SK-N-SH (cell line): ENCODE measurements around the gene SLC13A3.

Experiments
- EP300 ChIP-seq, 2 experiments: IDR thresholded peaks; 2 replicates each; pipeline versions ENCODE4 v1.4.0 to v1.6.1; 2012; ENCODE audit warnings: borderline replicate concordance in 1 of 2, low read depth in 1 of 2, low read length in 1 of 2
- EZH2phosphoT487 ChIP-seq: fragments of 200-600 bp; sonication (generic); IDR thresholded peaks from 2 replicates; pipeline ENCODE4 v1.6.1; 2017; ENCODE audit warnings: low read depth, mixed run types, mild to moderate bottlenecking, antibody characterized with exemption, moderate library complexity, borderline replicate concordance
- NFIC ChIP-seq: IDR thresholded peaks from 2 replicates; pipeline ENCODE4 v1.4.0; 2012; ENCODE audit warnings: borderline replicate concordance
- POLR2AphosphoS5 ChIP-seq: IDR thresholded peaks from 2 replicates; pipeline ENCODE4 v1.6.1; 2012; ENCODE audit warnings: low read depth, low read length
- RAD21 ChIP-seq: IDR thresholded peaks from 2 replicates; pipeline ENCODE4 v1.6.1; 2012; ENCODE audit warnings: mild to moderate bottlenecking, low read length
- RFX5 ChIP-seq: IDR thresholded peaks from 2 replicates; pipeline ENCODE4 v1.6.1; 2012; ENCODE audit warnings: mild to moderate bottlenecking, improper control_type of control experiment, low read length
- SIN3A ChIP-seq: IDR thresholded peaks from 2 replicates; pipeline ENCODE4 v1.6.1; 2012; ENCODE audit warnings: low read depth, mild to moderate bottlenecking, low read length, moderate library complexity, borderline replicate concordance
- TAF1 ChIP-seq: IDR thresholded peaks from 2 replicates; pipeline ENCODE4 v1.6.1; 2012; ENCODE audit warnings: low read depth, mild to moderate bottlenecking, low read length, moderate library complexity, borderline replicate concordance
- TCF12 ChIP-seq: IDR thresholded peaks from 2 replicates; pipeline ENCODE4 v1.4.0; 2012
- TF ChIP-seq, protein P1 (sequence below): fragments of 200-600 bp; sonication (generic); IDR thresholded peaks from 2 replicates; pipeline ENCODE4 v1.6.1; 2017; ENCODE audit warnings: antibody characterized with exemption, mild to moderate bottlenecking, moderate library complexity
- TF ChIP-seq, protein P2 (sequence below): IDR thresholded peaks from 2 replicates; pipeline ENCODE4 v1.4.0; 2012; ENCODE audit warnings: low read depth

- TF ChIP-seq RFX5, result no peak
- TF ChIP-seq, protein P1, sequence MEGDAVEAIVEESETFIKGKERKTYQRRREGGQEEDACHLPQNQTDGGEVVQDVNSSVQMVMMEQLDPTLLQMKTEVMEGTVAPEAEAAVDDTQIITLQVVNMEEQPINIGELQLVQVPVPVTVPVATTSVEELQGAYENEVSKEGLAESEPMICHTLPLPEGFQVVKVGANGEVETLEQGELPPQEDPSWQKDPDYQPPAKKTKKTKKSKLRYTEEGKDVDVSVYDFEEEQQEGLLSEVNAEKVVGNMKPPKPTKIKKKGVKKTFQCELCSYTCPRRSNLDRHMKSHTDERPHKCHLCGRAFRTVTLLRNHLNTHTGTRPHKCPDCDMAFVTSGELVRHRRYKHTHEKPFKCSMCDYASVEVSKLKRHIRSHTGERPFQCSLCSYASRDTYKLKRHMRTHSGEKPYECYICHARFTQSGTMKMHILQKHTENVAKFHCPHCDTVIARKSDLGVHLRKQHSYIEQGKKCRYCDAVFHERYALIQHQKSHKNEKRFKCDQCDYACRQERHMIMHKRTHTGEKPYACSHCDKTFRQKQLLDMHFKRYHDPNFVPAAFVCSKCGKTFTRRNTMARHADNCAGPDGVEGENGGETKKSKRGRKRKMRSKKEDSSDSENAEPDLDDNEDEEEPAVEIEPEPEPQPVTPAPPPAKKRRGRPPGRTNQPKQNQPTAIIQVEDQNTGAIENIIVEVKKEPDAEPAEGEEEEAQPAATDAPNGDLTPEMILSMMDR, result no peak
- no peak for TF ChIP-seq TAF1
- TF ChIP-seq NFIC, result no peak
- no peak for TF ChIP-seq RAD21
- TF ChIP-seq, protein P2, sequence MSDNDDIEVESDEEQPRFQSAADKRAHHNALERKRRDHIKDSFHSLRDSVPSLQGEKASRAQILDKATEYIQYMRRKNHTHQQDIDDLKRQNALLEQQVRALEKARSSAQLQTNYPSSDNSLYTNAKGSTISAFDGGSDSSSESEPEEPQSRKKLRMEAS, result no peak
- no peak for TF ChIP-seq EP300 (IDR thresholded peaks at IDR 0.05; ENCODE audit: borderline replicate concordance in 1 of 2, low read depth in 1 of 2, low read length in 1 of 2)
- TF ChIP-seq SIN3A, result no peak
- TF ChIP-seq TCF12, result no peak
- no peak for TF ChIP-seq EZH2phosphoT487
- no peak for TF ChIP-seq POLR2AphosphoS5
Observed at GRCh38 chr20:46543033-46543432, 108.2 kb downstream of the SLC13A3 start.
